Measurements from ENCODE around the gene ANKRD11.
"Not testable (repeated sequence)": the region's sequence is repeated elsewhere in the genome, so short reads cannot be mapped to it uniquely, and the experiment has no call there.

The ANKRD11 gene

DNA sequence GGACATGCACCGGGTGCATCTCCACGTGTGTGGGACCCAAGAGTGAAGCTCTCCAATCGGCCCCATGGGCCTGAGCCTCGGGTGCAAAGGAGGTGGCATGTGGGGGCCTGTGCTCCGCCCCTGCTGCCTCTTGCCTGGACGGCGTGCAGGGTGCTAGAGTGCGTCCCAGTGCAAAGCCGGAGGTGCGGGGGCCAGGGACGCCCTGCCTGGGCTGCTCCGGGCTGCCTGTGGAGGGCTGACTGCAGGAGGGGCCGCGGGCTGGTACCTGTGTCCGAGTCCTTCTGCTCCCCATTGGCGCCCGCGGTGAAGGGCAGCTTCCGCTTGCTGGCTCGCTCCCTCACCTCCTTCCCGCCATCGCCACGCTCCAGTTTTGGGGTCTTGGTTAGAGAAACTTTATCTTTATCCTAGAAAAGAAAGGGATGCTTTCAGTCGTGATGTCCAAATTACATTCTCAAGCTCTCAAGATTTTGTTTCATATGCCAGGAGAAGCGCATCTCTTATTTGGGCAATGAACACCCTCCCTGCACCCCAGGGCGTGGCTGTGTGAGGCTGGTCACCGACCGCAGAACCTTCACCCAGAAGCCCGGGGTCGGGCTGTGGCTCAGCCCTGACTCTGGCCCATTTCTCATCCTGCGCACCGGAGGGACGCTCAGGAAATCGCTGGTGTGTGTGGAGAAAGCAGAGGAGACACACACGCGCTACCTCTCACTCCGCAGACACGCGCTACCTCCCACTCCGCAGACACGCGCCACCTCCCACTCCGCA is 185.2 kb downstream of the ANKRD11 start:
- Histone ChIP-seq H3K9me3 (ENCODE audit: insufficient read depth, low read depth, low read length) (no peaks in the 10 kb centered on the region), H3K9ac (ENCODE audit: low read depth, low read length) (no peak overlapping the region), H3K27me3 (ENCODE audit: insufficient read depth, low read length) (no peaks in the 10 kb centered on the region), H3K27ac (ENCODE audit: low read length) (no peak overlapping the region), H3K36me3 (ENCODE audit: insufficient read depth, low read depth, low read length) (peaks cover 31% of the 10 kb centered on the region), H3K4me1 (ENCODE audit: insufficient read depth, low read length) (no peaks in the 10 kb centered on the region), H3K4me3 (ENCODE audit: low read length) (no peak overlapping the region)

GRCh38 chr16:89304181-89304851 is 186.0 kb downstream of the ANKRD11 start:
- Histone ChIP-seq H3K9me3 (ENCODE audit: insufficient read depth, low read depth, low read length) (no peaks in the 10 kb centered on the region), H3K4me1 (ENCODE audit: insufficient read depth, low read length) (no peaks in the 10 kb centered on the region), H3K27ac (ENCODE audit: low read length) (no peak overlapping the region), H3K4me3 (ENCODE audit: low read length) (no peak overlapping the region), H3K36me3 (ENCODE audit: insufficient read depth, low read depth, low read length) (peaks cover 32% of the 10 kb centered on the region), H3K9ac (ENCODE audit: low read depth, low read length) (no peak overlapping the region), H3K27me3 (ENCODE audit: insufficient read depth, low read length) (no peaks in the 10 kb centered on the region)

GRCh38 chr16:89303617-89304016 is 186.7 kb downstream of the ANKRD11 start:
- H3K27me3 ChIP-seq (ENCODE audit: insufficient read depth, low read length) = no peaks in the 10 kb centered on the region
- peaks cover 32% of the 10 kb centered on the region for H3K36me3 ChIP-seq (ENCODE audit: insufficient read depth, low read depth, low read length)
- no peak overlapping the region for H3K9ac ChIP-seq (ENCODE audit: low read depth, low read length)
- no peak overlapping the region for H3K4me3 ChIP-seq (ENCODE audit: low read length)
- H3K27ac ChIP-seq (ENCODE audit: low read length) = no peak overlapping the region
- H3K9me3 ChIP-seq (ENCODE audit: insufficient read depth, low read depth, low read length) = no peaks in the 10 kb centered on the region
- no peaks in the 10 kb centered on the region for H3K4me1 ChIP-seq (ENCODE audit: insufficient read depth, low read length)

DNA sequence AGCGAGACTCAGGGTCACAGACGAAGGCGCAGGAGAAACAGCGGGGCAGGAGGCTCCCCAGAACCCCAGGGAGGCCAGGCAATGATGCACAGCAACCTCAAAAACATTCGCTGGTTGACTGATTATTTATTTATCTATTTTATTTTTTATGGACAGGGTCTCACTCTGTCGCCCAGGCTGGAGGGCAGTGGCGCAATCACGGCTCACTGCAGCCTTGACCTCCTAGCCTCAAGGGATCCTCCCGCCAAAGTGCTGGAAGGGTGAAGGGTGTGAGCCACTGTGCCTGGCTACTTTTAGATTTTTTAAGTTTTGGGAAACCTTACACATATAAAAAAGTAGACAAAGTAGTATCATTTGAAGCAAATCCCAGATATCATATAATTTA is 189.4 kb downstream of the ANKRD11 start:
- no peak overlapping the region for H3K27ac ChIP-seq (ENCODE audit: low read length)

GRCh38 chr16:89300311-89300975 is 189.9 kb downstream of the ANKRD11 start:
- no peaks in the 10 kb centered on the region for H3K9me3 ChIP-seq (ENCODE audit: insufficient read depth, low read depth, low read length)
- no peak overlapping the region for H3K27ac ChIP-seq (ENCODE audit: low read length)
- H3K36me3 ChIP-seq (ENCODE audit: insufficient read depth, low read depth, low read length) = peaks cover 32% of the 10 kb centered on the region
- no peak overlapping the region for H3K9ac ChIP-seq (ENCODE audit: low read depth, low read length)
- no peak overlapping the region for H3K4me3 ChIP-seq (ENCODE audit: low read length)
- H3K4me1 ChIP-seq (ENCODE audit: insufficient read depth, low read length) = peaks cover 14% of the 10 kb centered on the region; the same call in 1 of the 2 replicates
- no peaks in the 10 kb centered on the region for H3K27me3 ChIP-seq (ENCODE audit: insufficient read depth, low read length)

More for the DNA sequence above, 189.4 kb downstream of the ANKRD11 start:
- Histone ChIP-seq H3K4me1 (ENCODE audit: insufficient read depth, low read length) (peaks cover 13% of the 10 kb centered on the region; the same call in 1 of the 2 replicates), H3K36me3 (ENCODE audit: insufficient read depth, low read depth, low read length) (peaks cover 32% of the 10 kb centered on the region), H3K9ac (ENCODE audit: low read depth, low read length) (no peak overlapping the region), H3K27me3 (ENCODE audit: insufficient read depth, low read length) (no peaks in the 10 kb centered on the region), H3K4me3 (ENCODE audit: low read length) (no peak overlapping the region), H3K9me3 (ENCODE audit: insufficient read depth, low read depth, low read length) (no peaks in the 10 kb centered on the region)

DNA sequence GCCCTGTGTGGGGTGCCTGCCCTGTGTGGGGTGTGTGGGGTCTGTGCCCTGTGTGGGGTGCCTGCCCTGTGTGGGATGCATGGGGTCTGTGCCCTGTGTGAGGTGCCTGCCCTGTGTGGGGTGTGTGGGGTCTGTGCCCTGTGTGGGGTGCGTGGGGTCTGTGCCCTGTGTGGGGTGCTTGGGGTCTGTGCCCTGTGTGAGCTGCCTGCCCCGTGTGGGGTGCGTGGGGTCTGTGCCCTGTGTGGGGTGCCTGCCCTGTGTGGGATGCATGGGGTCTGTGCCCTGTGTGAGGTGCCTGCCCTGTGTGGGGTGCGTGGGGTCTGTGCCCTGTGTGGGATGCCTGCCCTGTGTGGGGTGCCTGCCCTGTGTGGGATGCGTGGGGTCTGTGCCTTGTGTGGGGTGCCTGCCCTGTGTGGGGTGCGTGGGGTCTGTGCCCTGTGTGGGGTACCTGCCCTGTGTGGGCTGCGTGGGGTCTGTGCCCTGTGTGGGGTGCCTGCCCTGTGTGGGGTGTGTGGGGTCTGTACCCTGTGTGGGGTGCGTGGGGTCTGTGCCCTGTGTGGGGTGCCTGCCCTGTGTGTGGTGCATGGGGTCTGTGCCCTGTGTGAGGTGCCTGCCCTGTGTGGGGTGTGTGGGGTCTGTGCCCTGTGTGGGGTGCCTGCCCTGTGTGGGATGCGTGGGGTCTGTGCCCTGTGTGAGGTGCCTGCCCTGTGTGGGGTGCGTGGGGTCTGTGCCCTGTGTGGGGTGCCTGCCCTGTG is 190.8 kb downstream of the ANKRD11 start:
- H3K9ac ChIP-seq (ENCODE audit: low read depth, low read length); H3K9me3 ChIP-seq (ENCODE audit: insufficient read depth, low read depth, low read length); H3K27ac ChIP-seq (ENCODE audit: low read length); H3K27me3 ChIP-seq (ENCODE audit: insufficient read depth, low read length); H3K4me3 ChIP-seq (ENCODE audit: low read length): not testable (repeated sequence)
- H3K4me1 ChIP-seq (ENCODE audit: insufficient read depth, low read length) = peaks cover 16% of the 10 kb centered on the region; the same call in 1 of the 2 replicates
- peaks cover 25% of the 10 kb centered on the region for H3K36me3 ChIP-seq (ENCODE audit: insufficient read depth, low read depth, low read length)

GRCh38 chr16:89298623-89299225 is 191.6 kb downstream of the ANKRD11 start:
- no peak overlapping the region for H3K27ac ChIP-seq (ENCODE audit: low read length)

DNA sequence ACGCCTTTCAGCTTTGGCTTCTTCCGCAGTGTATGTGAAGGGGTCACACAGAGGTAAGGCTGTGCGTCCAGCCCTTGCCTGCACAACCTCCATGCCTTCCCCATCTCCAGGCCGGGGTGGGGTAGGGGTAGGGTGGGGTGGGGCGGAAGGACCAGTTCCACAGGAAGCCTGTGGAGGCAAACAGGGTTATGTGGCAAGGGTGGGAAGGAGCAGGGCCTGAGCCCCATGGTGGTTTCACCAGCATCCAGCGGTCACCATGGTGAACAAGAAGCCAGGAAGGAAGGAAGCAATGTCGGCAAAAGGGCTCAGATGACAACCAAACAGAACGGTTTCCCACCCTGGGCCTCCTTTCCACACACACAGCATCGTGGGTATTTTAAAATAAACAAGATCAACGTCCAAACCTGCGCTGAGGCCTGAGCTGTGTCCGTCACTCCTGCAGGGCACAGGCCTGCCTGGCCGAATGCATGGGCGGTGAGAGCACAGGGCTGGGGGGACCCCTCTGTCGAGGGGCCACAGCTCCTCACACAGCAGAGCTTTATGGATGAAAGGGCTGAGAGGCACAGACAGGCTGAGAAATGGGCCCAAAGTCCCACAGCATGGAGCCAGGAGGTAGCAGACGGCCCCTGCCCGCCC is 192.3 kb downstream of the ANKRD11 start:
- Histone ChIP-seq H3K9ac (ENCODE audit: low read depth, low read length) (no peak overlapping the region), H3K4me1 (ENCODE audit: insufficient read depth, low read length) (peaks cover 24% of the 10 kb centered on the region; the same call in 1 of the 2 replicates)

More at GRCh38 chr16:89298623-89299225, 191.6 kb downstream of the ANKRD11 start:
- H3K27me3 ChIP-seq (ENCODE audit: insufficient read depth, low read length) = no peaks in the 10 kb centered on the region
- peaks cover 23% of the 10 kb centered on the region; the same call in 1 of the 2 replicates for H3K4me1 ChIP-seq (ENCODE audit: insufficient read depth, low read length)
- H3K9me3 ChIP-seq (ENCODE audit: insufficient read depth, low read depth, low read length) = no peaks in the 10 kb centered on the region
- peaks cover 17% of the 10 kb centered on the region for H3K36me3 ChIP-seq (ENCODE audit: insufficient read depth, low read depth, low read length)
- no peak overlapping the region for H3K4me3 ChIP-seq (ENCODE audit: low read length)
- H3K9ac ChIP-seq (ENCODE audit: low read depth, low read length) = no peak overlapping the region

DNA sequence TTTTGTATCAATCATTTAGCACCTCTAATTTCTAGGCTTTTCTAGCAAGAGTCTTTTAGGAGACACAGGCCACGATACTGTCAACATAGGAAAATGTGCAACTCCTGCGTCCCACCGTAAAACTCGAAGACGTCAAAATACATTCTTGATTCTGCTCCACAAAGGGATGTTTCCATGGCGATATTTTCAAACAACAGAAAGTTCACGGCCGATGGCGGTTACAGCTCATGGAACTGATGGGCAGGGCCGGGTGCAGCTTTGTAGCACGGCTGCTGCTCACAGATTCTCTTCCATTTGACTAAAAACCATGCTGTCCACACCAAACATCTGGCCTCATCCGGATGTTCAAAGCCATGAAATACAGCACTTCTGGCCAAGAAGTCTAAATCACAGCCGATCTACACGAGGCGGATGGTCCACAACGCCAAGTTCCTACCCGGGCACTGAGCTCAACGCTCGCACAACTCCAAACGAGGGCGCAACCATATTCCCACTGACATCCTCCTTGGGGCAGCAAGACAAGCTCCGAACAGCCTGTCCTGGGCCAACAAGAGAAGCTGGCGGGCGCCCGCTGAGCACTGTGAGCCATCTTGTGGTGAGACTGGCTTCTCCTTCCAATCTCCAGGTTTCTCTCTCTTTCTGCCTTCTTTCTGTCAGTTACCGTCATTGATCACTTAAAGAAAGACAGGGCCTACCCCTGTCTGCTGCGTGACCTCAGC is 193.0 kb downstream of the ANKRD11 start:
- H3K4me3 ChIP-seq (ENCODE audit: low read length) = no peak overlapping the region
- no peak overlapping the region for H3K27ac ChIP-seq (ENCODE audit: low read length)
- H3K4me1 ChIP-seq (ENCODE audit: insufficient read depth, low read length) = peaks cover 30% of the 10 kb centered on the region; the same call in 1 of the 2 replicates
- H3K9ac ChIP-seq (ENCODE audit: low read depth, low read length) = no peak overlapping the region
- H3K27me3 ChIP-seq (ENCODE audit: insufficient read depth, low read length) = no peaks in the 10 kb centered on the region
- 0 out of 2 replicates have a peak, but pooled peaks cover 7% of the 10 kb centered on the region for H3K36me3 ChIP-seq (ENCODE audit: insufficient read depth, low read depth, low read length)
- no peaks in the 10 kb centered on the region for H3K9me3 ChIP-seq (ENCODE audit: insufficient read depth, low read depth, low read length)

More for the DNA sequence above, 192.3 kb downstream of the ANKRD11 start:
- no peak overlapping the region for H3K27ac ChIP-seq (ENCODE audit: low read length)
- no peaks in the 10 kb centered on the region for H3K27me3 ChIP-seq (ENCODE audit: insufficient read depth, low read length)
- no peaks in the 10 kb centered on the region for H3K9me3 ChIP-seq (ENCODE audit: insufficient read depth, low read depth, low read length)
- no peak overlapping the region for H3K4me3 ChIP-seq (ENCODE audit: low read length)
- peaks cover 10% of the 10 kb centered on the region; the same call in 1 of the 2 replicates for H3K36me3 ChIP-seq (ENCODE audit: insufficient read depth, low read depth, low read length)

DNA sequence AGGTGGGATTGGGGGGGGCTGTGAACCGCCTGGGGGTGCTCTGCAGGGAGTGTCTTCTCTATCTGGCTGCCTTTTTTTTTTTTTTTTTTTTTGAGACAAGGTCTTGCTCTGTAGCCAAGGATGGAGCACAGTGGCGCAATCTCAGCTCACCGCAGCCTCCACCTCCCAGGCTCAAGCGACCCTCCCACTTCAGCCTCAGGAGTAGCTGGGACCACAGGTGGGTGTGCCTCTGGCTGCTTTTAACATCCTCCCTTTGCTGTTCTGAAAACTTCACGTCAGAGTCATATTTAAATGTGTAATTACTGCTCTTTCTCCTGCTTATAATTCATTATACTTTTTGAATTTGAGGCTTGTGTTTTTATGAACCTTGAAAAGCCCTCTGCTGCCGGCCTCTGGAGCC is 194.4 kb downstream of the ANKRD11 start:
- H3K4me1 ChIP-seq (ENCODE audit: insufficient read depth, low read length) = peaks cover 43% of the 10 kb centered on the region
- no peaks in the 10 kb centered on the region for H3K9me3 ChIP-seq (ENCODE audit: insufficient read depth, low read depth, low read length)
- no peaks in the 10 kb centered on the region for H3K27me3 ChIP-seq (ENCODE audit: insufficient read depth, low read length)
- no peak overlapping the region for H3K27ac ChIP-seq (ENCODE audit: low read length)
- 0 out of 2 replicates have a peak, but pooled peaks cover 7% of the 10 kb centered on the region for H3K36me3 ChIP-seq (ENCODE audit: insufficient read depth, low read depth, low read length)
- H3K9ac ChIP-seq (ENCODE audit: low read depth, low read length) = peak overlapping the region; percentile 25; the same call in 1 of the 2 replicates
- no peak overlapping the region for H3K4me3 ChIP-seq (ENCODE audit: low read length)
